Testis (tissue), 3 donors: ENCODE data around the gene SLC16A1. TPM values are rescaled to one million over a fixed set of nuclear protein-coding genes. Genes with fewer than 3 reads are reported as not detected.
"Not testable (repeated sequence)": the region's sequence is repeated elsewhere in the genome, so short reads cannot be mapped to it uniquely, and the experiment has no call there.

Experiments
- DNase-seq: peaks from one replicate; pipeline ENCODE4 v3.0.0-alpha.2; 2019
- H3K27ac ChIP-seq, 2 donors: fragments of 200-600 bp; sonication (generic); one replicate each; pipeline ENCODE4 v1.5.1; 2019
- H3K27me3 ChIP-seq: fragments of 200-600 bp; sonication (generic); one replicate; pipeline ENCODE4 v1.5.1; 2019
- H3K36me3 ChIP-seq: fragments of 200-600 bp; sonication (generic); one replicate; pipeline ENCODE4 v1.5.1; 2017; ENCODE audit warnings: low read depth; ENCODE audit errors: missing control alignments
- H3K4me1 ChIP-seq: fragments of 200-600 bp; sonication (generic); one replicate; pipeline ENCODE4 v1.5.1; 2019
- H3K4me3 ChIP-seq, 2 donors: fragments of 200-600 bp; sonication (generic); one replicate each; pipeline ENCODE4 v1.5.1; 2017 to 2019
- H3K9me3 ChIP-seq: fragments of 200-600 bp; sonication (generic); one replicate; pipeline ENCODE4 v1.5.1; 2017
- POLR2A ChIP-seq: fragments of 450-650 bp; IDR thresholded peaks from one replicate; pipeline ENCODE4 v1.6.1; 2017; ENCODE audit warnings: antibody characterized with exemption, mild to moderate bottlenecking, moderate library complexity
- WGBS, 2 donors: methylation state at CpG; one replicate each; pipeline ENCODE4 v1.1.5; 2018; 5-methylcytosine and 5-hydroxymethylcytosine counted together
- intact Hi-C: fragments of 100-400 bp; cut with DNase I; formaldehyde crosslinking; loops from one replicate; pipeline ENCODE4 v1.15.1; 2023; ENCODE audit warnings: low total_unique reads
- polyA plus RNA-seq: library from polyadenylated mRNA; stranded (reverse); fragments of 350-450 nt; fragmentation: Illumina TruSeq; extraction: RNeasy Lipid Tissue Mini Kit (QIAGEN cat#74804); gene quantifications from one replicate; pipeline ENCODE4 v1.2.3, GENCODE V29; 2014; ENCODE audit warnings: low read depth, low replicate concordance; ENCODE audit not compliant: insufficient read depth
- total RNA-seq, 2 donors: library from RNA; depleted of rRNA; stranded (reverse); fragments of >200 nt; gene quantifications; one replicate each; pipeline ENCODE4 v1.2.3, GENCODE V29; 2016
- TF ChIP-seq, protein P1 (sequence below), 3 experiments: fragments of 450-650 bp in 2 of 3; fragments of 200-600 bp in 1 of 3; sonication (generic) in 1 of 3; IDR thresholded peaks; one replicate each; pipeline ENCODE4 v1.5.1; 2016 to 2019; ENCODE audit warnings: antibody characterized with exemption in 3 of 3, mild to moderate bottlenecking in 2 of 3, moderate library complexity in 1 of 3

SLC16A1 gene
- total and polyA plus RNA-seq, 3 donors from 2014 or later: 70.3 to 130 (median 102) TPM

DNA sequence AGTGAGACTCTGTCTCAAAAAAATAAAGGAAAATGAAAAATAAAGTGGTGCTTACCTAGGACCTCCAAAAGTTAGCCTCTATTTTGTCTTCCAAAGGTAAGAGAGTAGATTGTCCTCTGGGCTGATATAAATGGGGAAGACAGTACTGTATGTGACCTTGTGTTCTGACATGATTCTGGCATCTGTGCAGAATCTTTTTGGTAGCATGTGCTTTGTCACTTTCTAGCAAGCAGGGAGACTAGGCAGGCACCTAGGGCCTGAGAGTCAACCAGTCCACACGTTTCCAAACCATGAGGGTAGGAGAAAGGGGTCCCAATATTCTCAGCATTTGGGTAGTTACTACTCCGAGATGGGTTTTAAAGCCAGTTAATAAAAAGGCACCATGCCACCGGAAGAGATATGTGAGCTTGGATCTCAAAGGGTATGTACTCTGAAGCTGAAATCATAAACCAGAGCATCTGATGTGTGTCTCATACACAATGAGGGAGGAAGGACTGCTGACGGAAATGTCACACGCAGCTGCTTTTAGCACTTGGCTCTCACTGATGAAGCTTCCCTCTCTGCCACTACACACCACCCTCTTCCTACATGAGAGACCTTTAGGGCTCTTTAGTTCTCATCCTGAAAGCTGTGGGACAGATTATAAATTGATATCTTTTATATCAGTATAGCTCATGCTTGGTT is 27.0 kb upstream of the SLC16A1 start:
- no peak for DNase-seq

DNA sequence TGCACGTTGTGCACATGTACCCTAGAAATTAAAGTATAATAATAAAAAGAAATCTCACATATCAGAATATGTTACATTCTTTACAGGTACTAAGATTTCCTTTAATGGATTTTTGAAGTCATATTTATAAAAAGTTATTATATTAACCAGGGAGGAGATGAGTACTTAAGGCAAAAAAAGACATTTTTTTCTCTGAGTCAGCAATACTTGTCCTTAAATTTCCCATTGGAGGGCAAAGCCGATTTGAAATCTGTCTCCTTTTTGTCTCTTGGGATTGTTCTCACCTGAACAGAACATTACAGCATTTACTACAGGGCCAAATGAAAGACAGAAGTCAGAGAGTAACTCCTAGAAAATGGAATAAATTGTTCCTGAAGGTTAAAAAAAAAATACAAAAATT is 26.3 kb upstream of the SLC16A1 start:
- no peak for DNase-seq
- intact Hi-C loops: no loop called here
- H3K9me3 ChIP-seq: no peaks in the 10 kb centered on the region
- H3K4me3 ChIP-seq: no peak overlapping the region
- no peak overlapping the region for H3K27ac ChIP-seq
- TF ChIP-seq, protein P1, sequence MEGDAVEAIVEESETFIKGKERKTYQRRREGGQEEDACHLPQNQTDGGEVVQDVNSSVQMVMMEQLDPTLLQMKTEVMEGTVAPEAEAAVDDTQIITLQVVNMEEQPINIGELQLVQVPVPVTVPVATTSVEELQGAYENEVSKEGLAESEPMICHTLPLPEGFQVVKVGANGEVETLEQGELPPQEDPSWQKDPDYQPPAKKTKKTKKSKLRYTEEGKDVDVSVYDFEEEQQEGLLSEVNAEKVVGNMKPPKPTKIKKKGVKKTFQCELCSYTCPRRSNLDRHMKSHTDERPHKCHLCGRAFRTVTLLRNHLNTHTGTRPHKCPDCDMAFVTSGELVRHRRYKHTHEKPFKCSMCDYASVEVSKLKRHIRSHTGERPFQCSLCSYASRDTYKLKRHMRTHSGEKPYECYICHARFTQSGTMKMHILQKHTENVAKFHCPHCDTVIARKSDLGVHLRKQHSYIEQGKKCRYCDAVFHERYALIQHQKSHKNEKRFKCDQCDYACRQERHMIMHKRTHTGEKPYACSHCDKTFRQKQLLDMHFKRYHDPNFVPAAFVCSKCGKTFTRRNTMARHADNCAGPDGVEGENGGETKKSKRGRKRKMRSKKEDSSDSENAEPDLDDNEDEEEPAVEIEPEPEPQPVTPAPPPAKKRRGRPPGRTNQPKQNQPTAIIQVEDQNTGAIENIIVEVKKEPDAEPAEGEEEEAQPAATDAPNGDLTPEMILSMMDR (IDR thresholded peaks at IDR 0.05): no peak
- 93% methylated on average over 2 of the region's 2 CpGs for WGBS, 2 donors
- H3K27me3 ChIP-seq: no peaks in the 10 kb centered on the region
- H3K4me1 ChIP-seq: no peaks in the 10 kb centered on the region
- no peaks in the 10 kb centered on the region for H3K36me3 ChIP-seq

More for the DNA sequence above, 27.0 kb upstream of the SLC16A1 start:
- no peak overlapping the region for H3K27ac ChIP-seq
- TF ChIP-seq, protein P1 (IDR thresholded peaks at IDR 0.05): no peak
- no peak for TF ChIP-seq POLR2A
- no peaks in the 10 kb centered on the region for H3K27me3 ChIP-seq
- intact Hi-C loops: no loop called here
- no peak overlapping the region for H3K4me3 ChIP-seq
- no peaks in the 10 kb centered on the region for H3K9me3 ChIP-seq
- 91 to 95% methylated on average over 5 of the region's 5 CpGs for WGBS, 2 donors
- H3K36me3 ChIP-seq: no peaks in the 10 kb centered on the region
- H3K4me1 ChIP-seq: no peaks in the 10 kb centered on the region

DNA sequence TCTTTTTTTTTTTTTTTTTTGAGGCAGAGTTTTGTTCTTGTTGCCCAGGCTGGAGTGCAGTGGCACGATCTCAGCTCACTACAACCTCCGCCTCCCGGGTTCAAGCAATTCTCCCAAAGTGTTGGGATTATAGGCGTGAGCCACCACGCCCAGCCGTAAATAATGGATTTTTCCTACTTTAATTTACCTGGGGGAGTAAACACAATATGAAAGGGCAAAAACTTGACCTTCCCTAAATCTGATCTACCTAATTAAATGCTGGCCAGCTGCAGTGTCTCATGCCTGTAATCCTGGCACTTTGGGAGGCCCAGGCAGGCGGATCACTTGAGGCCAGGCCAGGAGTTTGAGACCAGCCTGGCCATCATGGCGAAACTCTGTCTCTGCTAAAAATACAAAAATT is 25.8 kb upstream of the SLC16A1 start:
- H3K9me3 ChIP-seq, H3K36me3 ChIP-seq, H3K27ac ChIP-seq, intact Hi-C loops, DNase-seq, H3K27me3 ChIP-seq, H3K4me1 ChIP-seq, H3K4me3 ChIP-seq: not testable (repeated sequence)
- 92 to 95% methylated on average over 8 of the region's 8 CpGs for WGBS, 2 donors

DNA sequence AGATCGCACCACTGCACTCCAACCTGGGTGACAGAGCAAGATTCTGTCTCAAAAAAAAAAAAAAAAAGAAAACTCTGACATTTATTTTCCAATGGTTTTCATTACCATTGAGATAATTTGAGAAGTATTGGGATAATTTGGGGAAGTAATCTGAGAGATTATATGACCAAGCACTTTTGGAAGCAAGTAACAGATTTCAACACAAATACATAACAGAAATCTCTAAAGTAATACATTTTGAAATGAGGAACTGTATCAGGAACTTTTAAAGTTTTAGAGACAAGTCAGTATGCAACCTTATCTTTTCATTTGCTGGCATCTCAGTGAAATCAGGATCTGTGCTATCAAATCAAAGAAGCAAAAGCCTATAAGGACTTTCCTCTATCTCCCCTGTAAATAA is 25.4 kb upstream of the SLC16A1 start:
- H3K27ac ChIP-seq: no peak overlapping the region
- TF ChIP-seq, protein P1 (IDR thresholded peaks at IDR 0.05): no peak
- TF ChIP-seq POLR2A: no peak
- no peaks in the 10 kb centered on the region for H3K36me3 ChIP-seq
- intact Hi-C loops: no loop called here
- H3K4me3 ChIP-seq: no peak overlapping the region
- no peaks in the 10 kb centered on the region for H3K27me3 ChIP-seq
- H3K4me1 ChIP-seq: no peaks in the 10 kb centered on the region
- no peaks in the 10 kb centered on the region for H3K9me3 ChIP-seq
- no peak for DNase-seq
- 94 to 100% methylated on average over 1 of the region's 1 CpG for WGBS, 2 donors

DNA sequence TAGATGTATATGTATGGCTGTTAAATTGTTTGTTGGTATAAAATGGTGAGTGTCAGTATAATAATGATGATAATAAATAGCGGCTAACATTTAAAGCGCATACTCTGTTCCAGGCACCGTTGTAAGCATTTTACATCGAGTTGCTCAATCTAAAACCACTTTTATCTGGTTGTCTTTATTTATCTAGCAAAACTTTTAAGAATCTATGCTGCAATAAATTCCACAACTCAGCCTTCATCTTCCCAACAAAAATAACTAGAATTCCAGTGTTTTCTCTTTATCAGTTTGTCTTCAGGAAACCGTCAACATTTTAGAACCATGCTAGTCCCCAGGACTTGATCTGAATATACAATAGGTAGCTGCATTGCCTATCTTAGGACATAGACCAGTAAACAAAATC is 19.3 kb upstream of the SLC16A1 start:
- Histone ChIP-seq H3K36me3 (no peaks in the 10 kb centered on the region), H3K27ac (no peak overlapping the region), H3K9me3 (no peaks in the 10 kb centered on the region), H3K4me3 (no peak overlapping the region), H3K4me1 (no peaks in the 10 kb centered on the region), H3K27me3 (no peaks in the 10 kb centered on the region)
- no peak for TF ChIP-seq POLR2A
- TF ChIP-seq, protein P1 (IDR thresholded peaks at IDR 0.05): no peak
- DNase-seq: no peak
- intact Hi-C loops: no loop called here
- WGBS, 2 donors: 66 to 80% methylated on average over 5 of the region's 5 CpGs
